G401.6 (cell line): ENCODE measurements around the gene GPR137C.
"Not testable (repeated sequence)": the region's sequence is repeated elsewhere in the genome, so short reads cannot be mapped to it uniquely, and the experiment has no call there.

Source experiments
- FAIRE-seq: peaks from 2 replicates; lab custom pipeline; 2012; peaks lifted over from hg19 to GRCh38; lab: Jason Lieb, UNC

Gene GPR137C

GRCh38 chr14:52563120-52563519 lies 10.5 kb downstream of the GPR137C start:
- FAIRE-seq, result no peak

- not testable (repeated sequence) for FAIRE-seq
Measured at GRCh38 chr14:52568454-52568853, 15.8 kb downstream of the GPR137C start.

GRCh38 chr14:52575858-52576257 lies 23.2 kb downstream of the GPR137C start:
- FAIRE-seq, result no peak

- no peak for FAIRE-seq
Measured at GRCh38 chr14:52583544-52583943, 30.9 kb downstream of the GPR137C start.

GRCh38 chr14:52589646-52590045 lies 37.0 kb downstream of the GPR137C start:
- FAIRE-seq, result no peak

GRCh38 chr14:52590318-52590717 lies 37.7 kb downstream of the GPR137C start:
- FAIRE-seq, result no peak

GRCh38 chr14:52596320-52596719 lies 43.7 kb downstream of the GPR137C start:
- no peak for FAIRE-seq

DNA sequence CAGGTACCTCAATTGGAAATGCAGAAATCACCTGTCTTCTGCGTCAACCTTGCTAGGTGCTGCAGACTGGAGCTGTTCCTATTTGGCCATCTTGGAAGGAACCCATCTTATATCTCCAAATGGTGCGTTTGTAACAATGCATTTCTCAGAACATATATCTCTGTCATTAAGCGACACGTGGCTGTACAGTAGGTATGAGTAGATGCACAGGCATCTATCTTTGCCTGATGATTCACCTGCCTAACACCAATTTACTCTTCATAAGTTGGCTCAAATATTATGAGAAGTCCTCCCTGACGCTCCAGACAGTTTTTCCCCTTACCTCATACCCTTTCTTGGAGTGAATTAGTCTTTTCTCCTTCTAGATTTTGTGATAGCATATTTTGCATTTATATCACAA lies 44.2 kb downstream of the GPR137C start:
- FAIRE-seq, result no peak

GRCh38 chr14:52598568-52598967 lies 45.9 kb downstream of the GPR137C start:
- no peak for FAIRE-seq

DNA sequence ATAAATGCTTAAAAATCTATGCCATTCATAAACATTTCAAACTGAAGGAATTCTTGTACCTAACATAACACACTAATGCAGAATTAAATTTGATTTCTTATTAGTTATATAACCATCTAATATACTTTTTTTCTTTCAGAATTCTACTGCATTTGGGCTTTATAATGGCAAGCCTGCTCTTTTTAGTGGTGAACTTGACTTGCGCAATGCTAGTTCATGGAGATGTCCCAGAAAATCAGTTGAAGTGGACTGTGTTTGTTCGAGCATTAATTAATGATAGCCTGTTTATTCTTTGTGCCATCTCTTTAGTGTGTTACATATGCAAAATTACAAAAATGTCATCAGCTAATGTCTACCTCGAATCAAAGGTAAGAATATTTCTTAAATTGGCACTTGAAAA lies 47.3 kb downstream of the GPR137C start:
- no peak for FAIRE-seq

- FAIRE-seq, result no peak
Measured at GRCh38 chr14:52602131-52602530, 49.5 kb downstream of the GPR137C start.

GRCh38 chr14:52607061-52607460 lies 54.4 kb downstream of the GPR137C start:
- no peak for FAIRE-seq

GRCh38 chr14:52609445-52610044 lies 56.9 kb downstream of the GPR137C start:
- no peak for FAIRE-seq

DNA sequence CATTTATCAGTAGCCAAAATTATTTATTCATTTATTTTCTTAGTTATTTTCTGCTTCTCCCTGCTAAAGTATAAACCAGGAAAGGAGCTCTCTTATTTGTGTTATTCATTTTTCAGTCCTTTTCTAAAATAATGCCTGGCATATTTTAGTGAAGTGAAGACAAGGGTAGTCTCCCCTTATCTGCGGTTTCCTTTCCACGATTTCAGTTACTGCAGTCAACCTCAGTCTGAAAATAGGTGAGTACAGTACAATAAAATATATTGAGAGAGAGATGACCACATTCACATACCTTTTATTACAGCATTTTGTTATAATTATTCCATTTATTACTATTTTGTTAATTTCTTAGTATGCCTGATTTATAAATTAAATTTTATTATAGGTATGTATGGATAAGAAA lies 57.6 kb downstream of the GPR137C start:
- FAIRE-seq, result peak; percentile 54

- FAIRE-seq, result peak; percentile 34
Measured at GRCh38 chr14:52618602-52619001, 66.0 kb downstream of the GPR137C start.

DNA sequence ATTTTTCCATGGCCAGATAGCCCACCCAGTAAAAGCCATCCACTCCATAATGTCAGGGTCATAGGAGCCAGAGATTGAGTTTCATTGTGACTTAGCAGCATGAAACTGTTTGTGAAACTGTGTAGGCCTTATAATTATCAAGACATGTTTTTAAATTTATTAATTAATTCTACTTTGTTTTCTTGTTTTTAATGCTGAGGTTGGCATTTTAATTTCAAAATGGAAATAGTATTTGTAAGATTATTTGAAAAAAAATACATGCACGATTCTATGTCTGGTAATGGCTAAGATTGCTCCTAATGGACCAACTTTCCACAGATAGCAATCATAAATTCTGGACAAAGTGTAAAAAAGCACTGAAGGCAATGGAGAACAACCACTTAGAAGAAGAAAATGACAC lies 67.1 kb downstream of the GPR137C start:
- no peak for FAIRE-seq

DNA sequence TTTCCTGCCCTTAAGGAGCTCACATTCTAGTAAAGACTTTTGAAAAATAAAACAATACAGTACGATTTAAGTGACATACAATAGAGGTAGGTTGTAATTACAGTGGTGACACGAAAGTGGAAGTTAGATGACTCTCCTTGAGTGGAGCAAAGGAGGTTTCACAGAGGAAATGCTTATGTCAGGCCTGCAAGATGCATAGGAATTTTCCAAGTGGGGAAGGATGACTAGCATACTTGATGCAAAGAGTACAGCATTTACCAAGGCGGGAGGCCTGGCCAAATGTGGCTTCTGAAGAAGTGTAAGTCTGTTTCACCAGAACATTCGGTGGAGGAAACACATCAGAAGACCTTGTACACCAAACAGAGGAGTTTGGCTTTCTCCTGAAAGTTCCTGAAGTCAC lies 87.5 kb downstream of the GPR137C start:
- FAIRE-seq, result no peak

DNA sequence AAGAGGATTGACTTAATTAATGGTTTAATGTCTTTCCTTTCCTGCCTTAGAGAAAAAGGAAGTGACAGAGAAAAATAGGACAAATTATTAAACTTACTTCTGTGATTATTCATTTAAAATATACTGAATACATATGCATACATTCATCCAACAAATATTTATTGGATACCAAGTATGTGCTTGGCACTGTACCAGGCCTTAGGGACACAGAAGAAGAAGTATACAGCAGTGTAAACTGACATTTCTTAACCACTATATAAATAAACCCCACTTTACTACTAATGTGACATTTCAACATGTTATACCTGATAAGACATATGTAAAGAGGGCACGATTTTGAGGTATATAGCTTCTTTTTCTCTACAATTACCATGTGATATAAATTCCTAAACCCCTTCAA lies 89.1 kb downstream of the GPR137C start:
- no peak for FAIRE-seq

DNA sequence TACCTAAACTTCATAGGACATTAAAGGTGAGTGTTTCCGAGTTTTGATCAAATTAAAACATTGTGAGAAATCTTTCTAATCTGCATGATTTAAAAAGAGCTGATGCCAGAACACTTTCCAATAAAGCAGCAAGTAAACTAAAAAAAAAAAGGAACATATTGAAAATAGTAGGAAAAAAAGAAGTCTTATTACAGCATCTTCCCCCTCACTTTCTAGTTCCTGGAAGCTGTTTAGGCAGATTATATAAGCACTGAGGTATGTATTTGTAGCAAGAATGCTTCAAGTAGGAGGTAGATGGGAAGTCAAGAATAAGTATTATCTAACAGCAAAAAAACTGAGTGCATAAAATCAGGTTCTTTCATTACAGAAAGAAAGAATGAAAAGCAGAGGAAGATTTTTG lies 96.9 kb downstream of the GPR137C start:
- peak; percentile 54 for FAIRE-seq

GRCh38 chr14:52650774-52651173 lies 98.1 kb downstream of the GPR137C start:
- no peak for FAIRE-seq

- no peak for FAIRE-seq
Measured at GRCh38 chr14:52656905-52657304, 104.3 kb downstream of the GPR137C start.

- FAIRE-seq, result no peak
Measured at GRCh38 chr14:52660325-52660724, 107.7 kb downstream of the GPR137C start.

- FAIRE-seq, result no peak
Measured at GRCh38 chr14:52660832-52661231, 108.2 kb downstream of the GPR137C start.

- no peak for FAIRE-seq
Measured at GRCh38 chr14:52661314-52661713, 108.7 kb downstream of the GPR137C start.

- FAIRE-seq, result peak; percentile 81
Measured at GRCh38 chr14:52663850-52664249, 111.2 kb downstream of the GPR137C start.
